Right lobe of liver (tissue), 4 donors: ENCODE data around the gene OR2T35.

Experiments used
- POLR2A ChIP-seq: fragments of 450-650 bp; IDR thresholded peaks from one replicate; pipeline ENCODE4 v1.6.1; 2017; ENCODE audit warnings: antibody characterized with exemption, mild to moderate bottlenecking
- TF ChIP-seq, protein P1 (sequence below), 4 donors: fragments of 200-600 bp in 3 of 4; fragments of 450-650 bp in 1 of 4; IDR thresholded peaks; one replicate each; pipeline versions ENCODE4 v1.5.1 to v1.8.0; 2016 to 2022; ENCODE audit warnings: antibody characterized with exemption in 4 of 4, mild to moderate bottlenecking in 2 of 4
- donor health status: DM: no; HTN: no; CAD: no.
- donor health status: DM: no; HTN: no; CAD: no.
- donor health status: DM: no; HTN: yes; CAD: no.

DNA sequence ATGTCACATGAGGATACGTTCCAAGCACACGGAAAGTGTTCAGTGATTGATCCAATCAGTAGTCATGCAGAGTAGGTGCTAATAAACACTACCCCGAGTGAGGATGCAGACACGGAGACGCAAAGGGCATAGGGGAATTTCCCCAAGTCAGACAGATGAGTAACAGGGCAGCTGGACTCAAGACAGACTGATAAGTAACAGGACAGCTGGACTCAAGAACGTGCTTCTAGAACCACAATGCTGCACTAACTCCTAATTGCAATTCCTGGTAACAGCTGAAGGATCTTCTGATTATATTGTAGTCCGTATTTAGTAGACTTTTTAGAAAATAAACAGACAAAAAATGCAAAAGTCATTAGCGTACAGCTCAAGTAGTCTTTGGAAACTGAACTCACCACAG lies 45.7 kb downstream of the OR2T35 start:
- TF ChIP-seq, protein P1, sequence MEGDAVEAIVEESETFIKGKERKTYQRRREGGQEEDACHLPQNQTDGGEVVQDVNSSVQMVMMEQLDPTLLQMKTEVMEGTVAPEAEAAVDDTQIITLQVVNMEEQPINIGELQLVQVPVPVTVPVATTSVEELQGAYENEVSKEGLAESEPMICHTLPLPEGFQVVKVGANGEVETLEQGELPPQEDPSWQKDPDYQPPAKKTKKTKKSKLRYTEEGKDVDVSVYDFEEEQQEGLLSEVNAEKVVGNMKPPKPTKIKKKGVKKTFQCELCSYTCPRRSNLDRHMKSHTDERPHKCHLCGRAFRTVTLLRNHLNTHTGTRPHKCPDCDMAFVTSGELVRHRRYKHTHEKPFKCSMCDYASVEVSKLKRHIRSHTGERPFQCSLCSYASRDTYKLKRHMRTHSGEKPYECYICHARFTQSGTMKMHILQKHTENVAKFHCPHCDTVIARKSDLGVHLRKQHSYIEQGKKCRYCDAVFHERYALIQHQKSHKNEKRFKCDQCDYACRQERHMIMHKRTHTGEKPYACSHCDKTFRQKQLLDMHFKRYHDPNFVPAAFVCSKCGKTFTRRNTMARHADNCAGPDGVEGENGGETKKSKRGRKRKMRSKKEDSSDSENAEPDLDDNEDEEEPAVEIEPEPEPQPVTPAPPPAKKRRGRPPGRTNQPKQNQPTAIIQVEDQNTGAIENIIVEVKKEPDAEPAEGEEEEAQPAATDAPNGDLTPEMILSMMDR (IDR thresholded peaks at IDR 0.05), result no peak
- no peak for TF ChIP-seq POLR2A
